ENCODE results near the gene HLA-DRB5. TPM values are rescaled to one million over a fixed set of nuclear protein-coding genes. Genes with fewer than 3 reads are reported as not detected.
"Not testable (repeated sequence)": the region's sequence is repeated elsewhere in the genome, so short reads cannot be mapped to it uniquely, and the experiment has no call there.

HLA-DRB5 gene
- total RNA-seq, 1 donor, result not detected

GRCh38 chr6:32551410-32551809, 21.3 kb upstream of the HLA-DRB5 start:
- no peak overlapping the region for H3K4me3 ChIP-seq (ENCODE audit: low read depth, low read length)
- TF ChIP-seq, protein P1, sequence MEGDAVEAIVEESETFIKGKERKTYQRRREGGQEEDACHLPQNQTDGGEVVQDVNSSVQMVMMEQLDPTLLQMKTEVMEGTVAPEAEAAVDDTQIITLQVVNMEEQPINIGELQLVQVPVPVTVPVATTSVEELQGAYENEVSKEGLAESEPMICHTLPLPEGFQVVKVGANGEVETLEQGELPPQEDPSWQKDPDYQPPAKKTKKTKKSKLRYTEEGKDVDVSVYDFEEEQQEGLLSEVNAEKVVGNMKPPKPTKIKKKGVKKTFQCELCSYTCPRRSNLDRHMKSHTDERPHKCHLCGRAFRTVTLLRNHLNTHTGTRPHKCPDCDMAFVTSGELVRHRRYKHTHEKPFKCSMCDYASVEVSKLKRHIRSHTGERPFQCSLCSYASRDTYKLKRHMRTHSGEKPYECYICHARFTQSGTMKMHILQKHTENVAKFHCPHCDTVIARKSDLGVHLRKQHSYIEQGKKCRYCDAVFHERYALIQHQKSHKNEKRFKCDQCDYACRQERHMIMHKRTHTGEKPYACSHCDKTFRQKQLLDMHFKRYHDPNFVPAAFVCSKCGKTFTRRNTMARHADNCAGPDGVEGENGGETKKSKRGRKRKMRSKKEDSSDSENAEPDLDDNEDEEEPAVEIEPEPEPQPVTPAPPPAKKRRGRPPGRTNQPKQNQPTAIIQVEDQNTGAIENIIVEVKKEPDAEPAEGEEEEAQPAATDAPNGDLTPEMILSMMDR (IDR thresholded peaks at IDR 0.05; ENCODE audit: insufficient read depth, low read depth, low read length), result no peak
- no peak for DNase-seq (ENCODE audit: low read depth)

DNA sequence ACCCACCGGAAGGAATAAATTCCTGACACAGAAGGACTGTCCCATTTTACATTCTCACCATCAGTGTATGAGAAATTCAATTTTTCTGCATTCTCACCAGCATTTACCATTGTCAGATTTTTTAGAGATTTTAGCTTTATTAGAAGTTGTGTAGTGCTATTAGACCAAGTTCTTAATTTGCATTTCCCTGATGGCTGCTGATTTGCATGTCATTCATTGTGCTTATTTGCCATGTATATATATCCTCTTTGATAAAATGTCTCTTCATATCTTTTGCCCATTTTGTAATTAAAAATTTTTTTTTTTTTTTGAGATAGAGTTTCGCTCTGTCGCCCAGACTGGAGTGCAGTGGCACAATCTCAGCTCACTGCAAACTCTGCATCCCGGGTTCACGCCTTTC, 9.8 kb upstream of the HLA-DRB5 start:
- DNase-seq (ENCODE audit: low read depth), result no peak
- TF ChIP-seq, protein P1 (IDR thresholded peaks at IDR 0.05; ENCODE audit: insufficient read depth, low read depth, low read length), result no peak

GRCh38 chr6:32530431-32530793, 325 bp upstream of the HLA-DRB5 start:
- not testable (repeated sequence) for H3K4me3 ChIP-seq (ENCODE audit: low read depth, low read length); DNase-seq (ENCODE audit: low read depth)

More for the DNA sequence above, 9.8 kb upstream of the HLA-DRB5 start:
- H3K4me3 ChIP-seq (ENCODE audit: low read depth, low read length), result no peak overlapping the region

DNA sequence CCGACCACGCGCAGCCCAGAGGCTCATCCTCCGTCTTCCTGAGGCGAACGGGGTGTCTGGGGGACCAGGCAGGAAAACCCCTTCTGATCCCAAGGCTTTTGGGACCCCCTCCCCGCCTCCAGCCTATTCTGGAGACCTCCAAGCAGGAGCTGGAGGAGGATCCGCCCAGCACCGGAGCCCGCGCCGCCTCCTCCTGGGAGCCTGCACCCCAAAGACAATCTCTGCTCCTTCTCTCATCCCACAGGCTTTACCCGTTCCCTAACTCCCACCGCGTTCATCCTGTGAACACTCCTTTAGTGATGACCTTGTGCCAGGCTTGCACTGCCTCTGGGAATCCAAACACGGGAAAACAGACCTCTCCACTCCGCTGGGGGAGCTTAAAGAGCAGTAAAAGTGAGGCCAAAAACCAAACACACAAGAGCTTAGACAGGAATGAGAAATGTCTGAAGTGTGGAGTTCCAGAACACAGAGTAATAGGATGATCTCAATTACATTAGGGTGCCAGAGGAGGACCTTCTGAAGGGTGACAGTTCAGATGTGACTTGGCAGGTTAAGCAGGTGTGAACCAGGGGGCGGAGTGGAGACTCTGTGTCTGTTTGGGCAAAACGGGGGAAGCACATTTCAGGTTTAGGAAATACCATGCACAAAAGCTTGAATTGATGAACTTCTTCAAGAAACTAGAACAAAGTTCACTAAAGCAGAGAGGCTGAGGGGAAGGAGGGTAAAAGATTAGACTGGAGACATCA, 7.6 kb downstream of the HLA-DRB5 start:
- no peak overlapping the region for H3K4me3 ChIP-seq (ENCODE audit: low read depth, low read length)
- DNase-seq (ENCODE audit: low read depth), result no peak
- TF ChIP-seq, protein P1 (IDR thresholded peaks at IDR 0.05; ENCODE audit: insufficient read depth, low read depth, low read length), result no peak

DNA sequence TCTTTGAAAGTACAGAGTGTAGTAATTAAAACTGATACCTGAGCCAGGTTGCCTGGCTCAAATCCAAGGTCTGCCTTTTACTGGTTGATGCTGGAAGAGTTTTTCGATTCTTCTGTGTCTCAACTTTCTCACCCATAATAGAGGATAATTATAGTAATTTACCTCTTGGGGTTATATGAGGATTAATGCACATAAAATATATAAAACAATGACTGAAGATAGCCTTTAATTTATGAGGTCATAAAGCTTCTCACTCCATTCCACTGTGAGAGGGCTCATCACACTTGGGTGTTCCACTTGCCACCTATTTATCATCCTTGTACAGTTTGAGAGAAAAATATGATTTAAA, 10.2 kb downstream of the HLA-DRB5 start:
- TF ChIP-seq, protein P1 (IDR thresholded peaks at IDR 0.05; ENCODE audit: insufficient read depth, low read depth, low read length), result no peak
- DNase-seq (ENCODE audit: low read depth), result no peak
- H3K4me3 ChIP-seq (ENCODE audit: low read depth, low read length), result no peak overlapping the region

DNA sequence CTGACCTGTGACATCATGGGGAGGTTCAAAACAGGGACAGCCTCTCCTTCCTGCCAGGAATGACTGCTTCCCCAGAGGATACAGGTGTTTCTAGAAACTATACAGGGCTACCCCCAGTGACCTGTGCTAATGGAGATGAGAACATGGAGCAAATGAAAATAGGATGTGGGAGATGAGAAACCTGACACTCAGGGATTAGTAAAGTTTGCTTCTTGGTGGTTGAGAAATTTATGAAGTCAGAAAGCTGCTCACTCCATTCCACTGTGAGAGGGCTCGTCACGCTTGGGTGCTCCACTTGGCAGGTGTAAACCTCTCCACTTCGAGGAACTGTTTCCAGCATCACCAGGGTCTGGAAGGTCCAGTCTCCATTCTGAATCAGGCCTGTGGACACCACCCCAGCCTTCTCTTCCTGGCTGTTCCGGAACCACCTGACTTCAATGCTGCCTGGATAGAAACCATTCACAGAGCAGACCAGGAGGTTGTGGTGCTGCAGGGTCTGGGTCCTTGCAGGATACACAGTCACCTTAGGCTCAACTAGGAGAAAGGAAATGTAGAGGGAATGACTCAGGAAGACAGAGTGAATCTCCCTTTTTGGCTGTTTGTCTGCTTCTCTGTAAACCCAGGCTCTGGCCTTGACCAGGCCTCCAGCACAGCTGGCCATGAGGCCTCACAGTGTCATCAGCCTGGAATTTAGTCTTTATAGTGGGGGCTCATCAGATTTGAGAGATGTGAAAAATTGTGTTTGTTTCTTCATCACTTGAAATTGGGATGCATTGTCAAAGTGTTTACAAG, 10.8 kb downstream of the HLA-DRB5 start:
- TF ChIP-seq, protein P1 (IDR thresholded peaks at IDR 0.05; ENCODE audit: insufficient read depth, low read depth, low read length), result no peak
- no peak overlapping the region for H3K4me3 ChIP-seq (ENCODE audit: low read depth, low read length)
- DNase-seq (ENCODE audit: low read depth), result no peak

DNA sequence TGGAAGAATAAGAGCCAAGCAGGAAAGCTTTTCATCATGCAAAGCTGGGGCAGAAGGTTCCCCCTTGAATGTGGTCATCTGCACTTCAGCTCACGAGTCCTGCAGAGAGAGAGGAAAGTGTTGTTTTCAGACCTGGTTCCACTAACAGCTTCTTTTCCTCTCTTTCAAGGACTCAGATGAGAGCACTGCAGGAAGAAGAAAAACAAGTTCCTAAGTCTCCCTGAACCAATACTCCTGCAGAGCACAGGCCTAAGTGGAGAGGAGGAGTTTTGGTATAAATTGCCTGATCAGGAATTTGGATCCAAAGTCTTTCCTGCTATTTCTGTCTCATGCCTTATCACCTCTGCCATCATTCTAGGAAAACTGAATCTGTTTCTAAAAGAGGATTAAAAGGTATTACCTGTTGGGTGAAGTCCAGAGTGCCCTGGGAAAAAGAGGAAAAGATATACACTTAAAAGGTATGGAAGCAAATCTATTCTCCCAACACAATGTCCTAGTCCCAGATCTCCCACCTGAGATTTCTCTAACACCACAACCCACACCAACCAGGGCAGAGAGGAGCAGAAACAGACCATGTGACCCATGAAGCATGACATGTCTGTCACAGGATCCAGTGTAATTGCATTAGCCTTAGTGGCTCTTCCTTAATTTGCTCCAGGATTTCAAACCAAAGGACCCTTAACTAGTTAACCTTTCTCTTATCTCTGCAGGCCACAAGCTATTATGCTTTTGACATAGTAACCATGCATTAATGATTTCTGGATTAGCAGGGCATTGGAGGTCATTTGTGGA, 12.2 kb downstream of the HLA-DRB5 start:
- no peak for DNase-seq (ENCODE audit: low read depth)
- TF ChIP-seq, protein P1 (IDR thresholded peaks at IDR 0.05; ENCODE audit: insufficient read depth, low read depth, low read length), result no peak
- H3K4me3 ChIP-seq (ENCODE audit: low read depth, low read length), result no peak overlapping the region
